ENCODE measurements around the gene FRS2. TPM values are rescaled to one million over a fixed set of nuclear protein-coding genes. Genes with fewer than 3 reads are reported as not detected.

The FRS2 gene
- total RNA-seq, 1 experiment from 2014 or later = 33.7 TPM

DNA sequence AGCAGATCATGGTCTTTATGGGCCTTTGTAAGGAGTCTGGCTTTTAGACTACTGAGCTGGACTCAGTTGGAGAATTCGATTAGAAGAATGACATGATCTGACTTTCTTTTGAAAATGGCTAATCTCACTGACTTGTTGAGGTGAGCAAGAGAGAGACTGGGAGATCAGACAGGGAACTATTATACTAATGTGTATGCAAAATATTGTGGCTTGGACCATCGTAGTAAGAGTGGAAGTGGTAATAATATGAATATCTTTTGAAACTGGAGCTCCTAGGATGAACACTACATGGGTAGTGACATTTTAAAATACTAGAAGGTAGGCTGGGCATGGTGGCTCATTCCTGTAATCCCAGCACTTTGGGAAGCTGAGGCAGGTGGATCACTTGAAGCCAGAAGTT is 58.8 kb downstream of the FRS2 start:
- H3K79me2 ChIP-seq (ENCODE audit: insufficient read depth, low read length) = no peaks in the 10 kb centered on the region; the same call in 1 of the 2 replicates
- no peaks in the 10 kb centered on the region for H3K9me3 Mint-ChIP-seq

More for the DNA sequence above, 58.8 kb downstream of the FRS2 start:
- Histone ChIP-seq H3K9me3 (ENCODE audit: control insufficient read depth, low read depth, low read length) (no peaks in the 10 kb centered on the region), H3T11ph (ENCODE audit: low read length) (no peak overlapping the region), H2AFZ (ENCODE audit: low read length) (no peak overlapping the region), H4K91ac (ENCODE audit: insufficient read length, low read depth, low read length) (no peak overlapping the region), H2BK15ac (ENCODE audit: low read depth, low read length) (no peak overlapping the region), H4K5ac (ENCODE audit: insufficient read length, low read depth, low read length) (no peak overlapping the region), H2BK120ac (ENCODE audit: low read depth, low read length, poor library complexity, severe bottlenecking) (no peak overlapping the region), H3K56ac (ENCODE audit: insufficient read length, low read depth, low read length) (no peak overlapping the region), H2BK12ac (ENCODE audit: insufficient read length, low read depth, low read length) (no peak overlapping the region), H3K79me1 (ENCODE audit: insufficient read depth, low read depth, low read length, poor library complexity, severe bottlenecking) (peaks cover 6% of the 10 kb centered on the region), H2AK5ac (ENCODE audit: insufficient read length, low read length) (no peak overlapping the region), H3K9ac (ENCODE audit: extremely low read depth, insufficient read length, low read length) (no peak overlapping the region), H3K18ac (ENCODE audit: insufficient read length, low read depth, low read length) (no peak overlapping the region), H2BK20ac (ENCODE audit: low read depth, low read length, poor library complexity, severe bottlenecking) (no peak overlapping the region), H3K27me3 (ENCODE audit: insufficient read depth, low read length) (no peaks in the 10 kb centered on the region), H4K8ac (replicated peaks; ENCODE audit: insufficient read length, low read depth, low read length) (no peak overlapping the region), H3K4me2 (ENCODE audit: insufficient read depth, insufficient read length, low read length) (no peak overlapping the region), H3K23me2 (ENCODE audit: insufficient read length, low read depth, low read length, poor library complexity, severe bottlenecking) (no peaks in the 10 kb centered on the region), H3K4ac (ENCODE audit: low read depth, low read length) (no peak overlapping the region), H3K4me1 (ENCODE audit: insufficient read depth, low read length) (peaks cover 2% of the 10 kb centered on the region), H2BK5ac (ENCODE audit: insufficient read length, low read length) (no peak overlapping the region), H3K27ac (ENCODE audit: insufficient read length, low read depth, low read length) (no peak overlapping the region), H4K20me1 (ENCODE audit: control insufficient read depth, insufficient read depth, insufficient read length) (no peaks in the 10 kb centered on the region), H3K14ac (ENCODE audit: insufficient read depth, low read length) (no peak overlapping the region), H3K23ac (ENCODE audit: insufficient read length, low read depth, low read length) (no peak overlapping the region)
- peaks cover 8 to 9% of the 10 kb centered on the region in 2 experiments for H3K4me1 Mint-ChIP-seq
- no CpG with 5 or more reads among the region's 2 CpGs for WGBS (ENCODE audit: extremely low coverage, insufficient read length, low lambda C conversion rate)
- H3K27me3 Mint-ChIP-seq (ENCODE audit: low read depth) = no peaks in the 10 kb centered on the region
- TF ChIP-seq, protein P1, sequence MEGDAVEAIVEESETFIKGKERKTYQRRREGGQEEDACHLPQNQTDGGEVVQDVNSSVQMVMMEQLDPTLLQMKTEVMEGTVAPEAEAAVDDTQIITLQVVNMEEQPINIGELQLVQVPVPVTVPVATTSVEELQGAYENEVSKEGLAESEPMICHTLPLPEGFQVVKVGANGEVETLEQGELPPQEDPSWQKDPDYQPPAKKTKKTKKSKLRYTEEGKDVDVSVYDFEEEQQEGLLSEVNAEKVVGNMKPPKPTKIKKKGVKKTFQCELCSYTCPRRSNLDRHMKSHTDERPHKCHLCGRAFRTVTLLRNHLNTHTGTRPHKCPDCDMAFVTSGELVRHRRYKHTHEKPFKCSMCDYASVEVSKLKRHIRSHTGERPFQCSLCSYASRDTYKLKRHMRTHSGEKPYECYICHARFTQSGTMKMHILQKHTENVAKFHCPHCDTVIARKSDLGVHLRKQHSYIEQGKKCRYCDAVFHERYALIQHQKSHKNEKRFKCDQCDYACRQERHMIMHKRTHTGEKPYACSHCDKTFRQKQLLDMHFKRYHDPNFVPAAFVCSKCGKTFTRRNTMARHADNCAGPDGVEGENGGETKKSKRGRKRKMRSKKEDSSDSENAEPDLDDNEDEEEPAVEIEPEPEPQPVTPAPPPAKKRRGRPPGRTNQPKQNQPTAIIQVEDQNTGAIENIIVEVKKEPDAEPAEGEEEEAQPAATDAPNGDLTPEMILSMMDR (conservative IDR thresholded peaks at IDR 0.05) = no peak
- H3K36me3 Mint-ChIP-seq (ENCODE audit: insufficient read depth in 1 of 3, low read depth in 3 of 3) = peaks cover 3 to 13% (median 5%) of the 10 kb centered on the region in 3 experiments; a peak in 5 of 7 replicates
- no peak overlapping the region for H3K4me3 Mint-ChIP-seq
- no peak for DNase-seq
- H3K27ac Mint-ChIP-seq = peak overlapping the region in 1 of 3 experiments; percentile 1; a peak in 1 of 7 replicates
